Stomach (tissue), 9 donors: ENCODE results near the gene PXMP4. TPM values are rescaled to one million over a fixed set of nuclear protein-coding genes. Genes with fewer than 3 reads are reported as not detected.

Experiments
- DNase-seq, 2 donors: peaks; one replicate each; pipeline versions ENCODE4 v3.0.0 to v3.0.0-alpha.2; 2013 to 2019
- H3K27ac ChIP-seq, 5 donors: fragments of 200-600 bp in 4 of 5; sonication (generic) in 4 of 5; one replicate each; pipeline ENCODE4 v1.5.1; 2013 to 2019; ENCODE audit warnings: mild to moderate bottlenecking in 1 of 5, moderate library complexity in 1 of 5
- H3K27me3 ChIP-seq, 3 donors: fragments of 200-600 bp; sonication (generic); one replicate each; pipeline ENCODE4 v1.5.1; 2017 to 2019; ENCODE audit warnings: mixed run types in 1 of 3
- H3K36me3 ChIP-seq, 4 donors: fragments of 200-600 bp; sonication (generic); 1 replicate in 3 of 4; 2 replicates in 1 of 4; pipeline ENCODE4 v1.5.1; 2016 to 2019
- H3K4me1 ChIP-seq, 4 donors: fragments of 200-600 bp; sonication (generic); one replicate each; pipeline ENCODE4 v1.5.1; 2016 to 2019
- H3K4me3 ChIP-seq, 4 donors: fragments of 200-600 bp; sonication (generic) in 3 of 4; one replicate each; pipeline ENCODE4 v1.5.1; 2016 to 2019; ENCODE audit warnings: mild to moderate bottlenecking in 1 of 4
- H3K9me3 ChIP-seq, 4 donors: fragments of 200-600 bp; sonication (generic); one replicate each; pipeline ENCODE4 v1.5.1; 2016 to 2019
- CTCF ChIP-seq, 7 experiments: fragments of 450-650 bp in 4 of 7; fragments of 200-600 bp in 3 of 7; sonication (generic) in 3 of 7; IDR thresholded peaks; one replicate each; pipeline ENCODE4 v1.5.1; 2016 to 2019; ENCODE audit warnings: antibody characterized with exemption in 7 of 7, control low read depth in 2 of 7, mild to moderate bottlenecking in 1 of 7
- EP300 ChIP-seq: sonication (generic); formaldehyde crosslinking; IDR thresholded peaks from one replicate; pipeline ENCODE4 v1.6.1; 2017; ENCODE audit warnings: antibody characterized with exemption
- POLR2A ChIP-seq, 4 donors: fragments of 450-650 bp; IDR thresholded peaks; one replicate each; pipeline ENCODE4 v1.6.1; 2016; ENCODE audit warnings: antibody characterized with exemption in 4 of 4, control low read depth in 2 of 4, mild to moderate bottlenecking in 1 of 4, moderate library complexity in 1 of 4
- POLR2AphosphoS5 ChIP-seq, 3 donors: sonication (generic); formaldehyde crosslinking; IDR thresholded peaks; one replicate each; pipeline ENCODE4 v1.6.1; 2016; ENCODE audit warnings: antibody characterized with exemption in 3 of 3
- WGBS, 5 donors: extraction: QIAGEN DNeasy Blood & Tissue Kit in 3 of 5; methylation state at CpG; one replicate each; pipeline versions ENCODE4 v1.1.5 to v1.1.7; 2013 to 2018; 5-methylcytosine and 5-hydroxymethylcytosine counted together
- intact Hi-C: fragments of 100-400 bp; cut with DNase I; formaldehyde crosslinking; loops from one replicate; pipeline ENCODE4 v1.15.1; 2023; ENCODE audit warnings: low total_unique reads
- polyA plus RNA-seq, 3 donors: library from polyadenylated mRNA; stranded (reverse); fragments of 200-250 nt; gene quantifications; one replicate each; pipeline ENCODE4 v1.2.3, GENCODE V29; 2013
- total RNA-seq, 5 donors: library from RNA; depleted of rRNA; stranded (reverse); fragments of >200 nt; gene quantifications; one replicate each; pipeline versions ENCODE4 v1.1.0 to v1.2.3, GENCODE V29; 2014 to 2016
- donor health status: healthy with polysubstance abuse.
- donor health status: Bipolar disorder and iron deficiency.
- donor health status: healthy.

The PXMP4 gene
- total and polyA plus RNA-seq, 8 donors, result 0.72 to 36.8 (median 5.6) TPM

- DNase-seq, result no peak
- H3K4me3 ChIP-seq, result no peak overlapping the region
- peak overlapping the region in 4 of 5 donors; percentile 6 to 94 (median 40) for H3K27ac ChIP-seq
- H3K4me1 ChIP-seq, result peaks cover 52 to 91% (median 84%) of the 10 kb centered on the region in 4 donors
- intact Hi-C loops, result no loop called here
- peaks cover 0 to 33% (median 23%) of the 10 kb centered on the region in 4 donors for H3K36me3 ChIP-seq
- H3K9me3 ChIP-seq, result no peaks in the 10 kb centered on the region
- TF ChIP-seq POLR2AphosphoS5 (IDR thresholded peaks at IDR 0.05) (no peak), POLR2A (IDR thresholded peaks at IDR 0.05) (no peak), CTCF (IDR thresholded peaks at IDR 0.05) (no peak), EP300 (no peak)
- H3K27me3 ChIP-seq, result no peaks in the 10 kb centered on the region
- WGBS, 5 donors, result 62 to 78% (median 68%) methylated on average over 13 of the region's 13 CpGs
Measured at GRCh38 chr20:33669873-33670640, 50.1 kb downstream of the PXMP4 start.

GRCh38 chr20:33669224-33669623 is 50.9 kb downstream of the PXMP4 start:
- Histone ChIP-seq H3K4me3 (no peak overlapping the region), H3K36me3 (peaks cover 0 to 33% (median 23%) of the 10 kb centered on the region in 4 donors), H3K27ac (peak overlapping the region in 3 of 5 donors; percentile 42 to 94 (median 93)), H3K27me3 (no peaks in the 10 kb centered on the region), H3K4me1 (peaks cover 57 to 92% (median 83%) of the 10 kb centered on the region in 4 donors), H3K9me3 (no peaks in the 10 kb centered on the region)
- intact Hi-C loops, result no loop called here
- TF ChIP-seq CTCF (IDR thresholded peaks at IDR 0.05) (no peak), POLR2A (IDR thresholded peaks at IDR 0.05) (no peak), POLR2AphosphoS5 (IDR thresholded peaks at IDR 0.05) (no peak), EP300 (no peak)
- WGBS, 5 donors, result 93 to 98% (median 96%) methylated on average over 5 of the region's 5 CpGs
- no peak for DNase-seq

- H3K36me3 ChIP-seq, result peaks cover 0 to 33% (median 23%) of the 10 kb centered on the region in 4 donors
- intact Hi-C loops, result no loop called here
- 56 to 81% (median 63%) methylated on average over 13 of the region's 13 CpGs for WGBS, 5 donors
- H3K4me1 ChIP-seq, result peaks cover 61 to 93% (median 86%) of the 10 kb centered on the region in 4 donors
- no peaks in the 10 kb centered on the region for H3K27me3 ChIP-seq
- DNase-seq, result no peak
- H3K4me3 ChIP-seq, result no peak overlapping the region
- no peaks in the 10 kb centered on the region for H3K9me3 ChIP-seq
- TF ChIP-seq POLR2AphosphoS5 (IDR thresholded peaks at IDR 0.05) (no peak), POLR2A (IDR thresholded peaks at IDR 0.05) (no peak), EP300 (no peak), CTCF (IDR thresholded peaks at IDR 0.05) (no peak)
- peak overlapping the region in 4 of 5 donors; percentile 89 to 96 (median 94) for H3K27ac ChIP-seq
Measured at GRCh38 chr20:33668466-33669155, 51.5 kb downstream of the PXMP4 start.

GRCh38 chr20:33667676-33668465 is 52.2 kb downstream of the PXMP4 start:
- H3K4me3 ChIP-seq, result peak overlapping the region; percentile 63 to 79 (median 64)
- 2 to 23% (median 13%) methylated on average over 8 to 47 of the region's 47 CpGs for WGBS, 5 donors
- intact Hi-C loops, result no loop called here
- DNase-seq, result peak; percentile 88 to 93
- H3K9me3 ChIP-seq, result no peaks in the 10 kb centered on the region
- peaks cover 0 to 33% (median 23%) of the 10 kb centered on the region in 4 donors for H3K36me3 ChIP-seq
- no peaks in the 10 kb centered on the region for H3K27me3 ChIP-seq
- no peak for TF ChIP-seq EP300
- peak in 2 of 3 donors; percentile 7 to 46 for TF ChIP-seq POLR2AphosphoS5 (IDR thresholded peaks at IDR 0.05)
- peak in 5 of 7 experiments; percentile 82 to 95 (median 90) for TF ChIP-seq CTCF (IDR thresholded peaks at IDR 0.05)
- H3K4me1 ChIP-seq, result peaks cover 53 to 92% (median 84%) of the 10 kb centered on the region in 4 donors
- peak overlapping the region; percentile 89 to 96 (median 93) for H3K27ac ChIP-seq
